IPS-18c (cell line): ENCODE data around the gene PSMD1.
A peak's percentile ranks its signal among the peaks of the same experiment; 100 is the strongest.
"Not testable (repeated sequence)": the region's sequence is repeated elsewhere in the genome, so short reads cannot be mapped to it uniquely, and the experiment has no call there.

Experiments
- H3K4me3 ChIP-seq: 2 replicates; pipeline ENCODE4 v1.7.0; 2013; ENCODE audit warnings: low read depth, mild to moderate bottlenecking, low read length, moderate library complexity; ENCODE audit not compliant: insufficient read depth
- H3K9me3 ChIP-seq: one replicate; pipeline ENCODE4 v1.6.1; 2013; ENCODE audit warnings: mild to moderate bottlenecking, low read length, moderate library complexity; ENCODE audit not compliant: control insufficient read depth, insufficient read depth

Gene PSMD1

GRCh38 chr2:231056453-231057416 lies at the start of gene PSMD1:
Gene PSMD1, plus strand, starts transcription at chr2:231056867. Its CDS starts 159 bp downstream, at chr2:231057026.
- Histone ChIP-seq H3K9me3 (no peaks in the 10 kb centered on the region), H3K4me3 (peak within 1 kb of the TSS; percentile 86)

- Histone ChIP-seq H3K9me3 (no peaks in the 10 kb centered on the region), H3K4me3 (no peak overlapping the region)
These were observed 49.2 kb upstream of the PSMD1 start for GRCh38 chr2:231007286-231008098.

- no peaks in the 10 kb centered on the region for H3K9me3 ChIP-seq
- no peak overlapping the region for H3K4me3 ChIP-seq
These were observed 48.5 kb upstream of the PSMD1 start for GRCh38 chr2:231008131-231008530.

- Histone ChIP-seq H3K4me3 (no peak overlapping the region), H3K9me3 (no peaks in the 10 kb centered on the region)
These were observed 47.3 kb upstream of the PSMD1 start for GRCh38 chr2:231009236-231009919.

GRCh38 chr2:231010201-231010730 lies 46.4 kb upstream of the PSMD1 start:
- Histone ChIP-seq H3K4me3 (no peak overlapping the region), H3K9me3 (no peaks in the 10 kb centered on the region)

GRCh38 chr2:231011526-231011925 lies 45.1 kb upstream of the PSMD1 start:
- no peaks in the 10 kb centered on the region for H3K9me3 ChIP-seq
- no peak overlapping the region for H3K4me3 ChIP-seq

GRCh38 chr2:231012463-231012862 lies 44.2 kb upstream of the PSMD1 start:
- no peak overlapping the region for H3K4me3 ChIP-seq

GRCh38 chr2:231013820-231014219 lies 42.8 kb upstream of the PSMD1 start:
- no peak overlapping the region for H3K4me3 ChIP-seq
- H3K9me3 ChIP-seq = no peaks in the 10 kb centered on the region

More at GRCh38 chr2:231012463-231012862, 44.2 kb upstream of the PSMD1 start:
- H3K9me3 ChIP-seq = no peaks in the 10 kb centered on the region

GRCh38 chr2:231015478-231015877 lies 41.2 kb upstream of the PSMD1 start:
- H3K4me3 ChIP-seq = no peak overlapping the region
- H3K9me3 ChIP-seq = no peaks in the 10 kb centered on the region

GRCh38 chr2:231015926-231016325 lies 40.7 kb upstream of the PSMD1 start:
- Histone ChIP-seq H3K9me3 (no peaks in the 10 kb centered on the region), H3K4me3 (no peak overlapping the region)

- H3K9me3 ChIP-seq = no peaks in the 10 kb centered on the region
- H3K4me3 ChIP-seq = no peak overlapping the region
These were observed 40.0 kb upstream of the PSMD1 start for GRCh38 chr2:231016566-231017230.

- no peak overlapping the region for H3K4me3 ChIP-seq
- no peaks in the 10 kb centered on the region for H3K9me3 ChIP-seq
These were observed 39.5 kb upstream of the PSMD1 start for GRCh38 chr2:231017231-231017598.

GRCh38 chr2:231018184-231018583 lies 38.5 kb upstream of the PSMD1 start:
- Histone ChIP-seq H3K4me3 (no peak overlapping the region), H3K9me3 (no peaks in the 10 kb centered on the region)

GRCh38 chr2:231025059-231025458 lies 31.6 kb upstream of the PSMD1 start:
- H3K4me3 ChIP-seq, H3K9me3 ChIP-seq: not testable (repeated sequence)

GRCh38 chr2:231028889-231029288 lies 27.8 kb upstream of the PSMD1 start:
- Histone ChIP-seq H3K9me3 (no peaks in the 10 kb centered on the region), H3K4me3 (no peak overlapping the region)

GRCh38 chr2:231029563-231029962 lies 27.1 kb upstream of the PSMD1 start:
- no peaks in the 10 kb centered on the region for H3K9me3 ChIP-seq
- H3K4me3 ChIP-seq = no peak overlapping the region

- Histone ChIP-seq H3K9me3 (no peaks in the 10 kb centered on the region), H3K4me3 (no peak overlapping the region)
These were observed 25.9 kb upstream of the PSMD1 start for GRCh38 chr2:231030725-231031124.
